Activated T-cell treated with anti-CD3 and anti-CD28 coated beads, Interleukin-2, amount 50 U/mL, for 72 hours (primary cell): Measurements from ENCODE around the gene SRGAP3. TPM values are rescaled to one million over a fixed set of nuclear protein-coding genes. Genes with fewer than 3 reads are reported as not detected.

Source experiments
- ATAC-seq, 2 donors: fragments of 150-1000 bp; cut with Tn5 transposase; replicated peaks in 1 of 2; 2 replicates each; pipeline ENCODE4 v1.10.0; 2021; ENCODE audit warnings: moderate library complexity in 2 of 2, mild to moderate bottlenecking in 1 of 2
- DNase-seq, 2 donors: peaks; one replicate each; pipeline ENCODE4 v3.0.0; 2021 to 2022; ENCODE audit warnings: mixed read lengths in 1 of 2
- H3K27ac Mint-ChIP-seq: one replicate; pipeline ENCODE4 v1.8.0; 2022; ENCODE audit warnings: mild to moderate bottlenecking, moderate library complexity, mixed read lengths
- H3K27me3 Mint-ChIP-seq: one replicate; pipeline ENCODE4 v1.8.0; 2022; ENCODE audit warnings: low read depth, mixed read lengths
- H3K36me3 Mint-ChIP-seq, 2 donors: one replicate each; pipeline ENCODE4 v1.8.0; 2022; ENCODE audit warnings: mixed read lengths in 2 of 2, mild to moderate bottlenecking in 1 of 2; ENCODE audit not compliant: insufficient read depth in 2 of 2
- H3K4me1 Mint-ChIP-seq: one replicate; pipeline ENCODE4 v1.8.0; 2022; ENCODE audit warnings: low read depth, mixed read lengths
- H3K4me3 Mint-ChIP-seq, 2 donors: one replicate each; pipeline ENCODE4 v1.8.0; 2022; ENCODE audit warnings: mild to moderate bottlenecking in 2 of 2, mixed read lengths in 2 of 2, moderate library complexity in 2 of 2
- H3K9me3 Mint-ChIP-seq, 2 donors: one replicate each; pipeline ENCODE4 v1.8.0; 2022; ENCODE audit warnings: mixed read lengths in 2 of 2
- total RNA-seq, 2 donors: library from RNA; stranded (reverse); gene quantifications; one replicate each; pipeline ENCODE4 v1.2.3, GENCODE V29; 2022

The SRGAP3 gene
- total RNA-seq, 2 donors from 2014 or later: 2.8 to 3.0 TPM

DNA sequence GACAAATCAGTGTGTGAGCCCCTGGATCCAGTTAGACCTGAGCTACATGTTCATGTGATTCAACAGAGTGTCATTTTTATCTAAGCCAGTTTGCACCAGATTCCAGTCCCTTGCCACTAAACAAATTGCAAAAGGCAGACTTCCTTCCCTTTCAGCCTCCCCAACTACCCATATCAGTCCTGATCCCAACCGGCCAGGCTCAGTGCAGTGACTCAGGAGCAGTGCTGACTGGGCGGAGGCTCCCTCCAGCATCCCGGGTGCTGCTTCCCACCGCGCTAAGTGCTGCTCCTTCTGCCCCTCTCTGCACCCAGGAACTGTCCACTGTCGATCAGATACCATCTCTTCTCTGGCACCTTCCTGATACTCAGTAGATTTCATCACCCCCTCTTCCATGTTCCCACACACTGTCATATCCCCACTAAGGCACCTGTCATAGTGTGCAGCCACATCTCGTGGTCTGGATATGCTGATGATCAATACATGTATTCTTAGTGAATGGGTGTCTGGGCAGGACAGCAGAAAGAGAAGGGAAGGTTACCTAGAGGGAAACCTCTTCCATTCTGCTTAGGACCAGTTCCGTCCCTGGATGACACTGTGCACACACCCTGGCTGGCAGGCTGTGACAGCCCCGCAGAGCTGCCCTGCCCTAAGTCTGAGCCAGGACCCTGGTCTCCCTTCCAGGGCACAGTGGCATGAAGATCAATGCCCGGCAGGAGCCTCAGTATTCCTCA, 177.3 kb downstream of the SRGAP3 start:
- no peaks in the 10 kb centered on the region for H3K9me3 Mint-ChIP-seq
- H3K4me1 Mint-ChIP-seq: no peaks in the 10 kb centered on the region
- no peak overlapping the region for H3K4me3 Mint-ChIP-seq
- H3K27me3 Mint-ChIP-seq: no peaks in the 10 kb centered on the region
- ATAC-seq (peak in 1 of 2 donors; percentile 41), DNase-seq (no peak)
- H3K36me3 Mint-ChIP-seq: no peaks in the 10 kb centered on the region
- no peak overlapping the region for H3K27ac Mint-ChIP-seq

DNA sequence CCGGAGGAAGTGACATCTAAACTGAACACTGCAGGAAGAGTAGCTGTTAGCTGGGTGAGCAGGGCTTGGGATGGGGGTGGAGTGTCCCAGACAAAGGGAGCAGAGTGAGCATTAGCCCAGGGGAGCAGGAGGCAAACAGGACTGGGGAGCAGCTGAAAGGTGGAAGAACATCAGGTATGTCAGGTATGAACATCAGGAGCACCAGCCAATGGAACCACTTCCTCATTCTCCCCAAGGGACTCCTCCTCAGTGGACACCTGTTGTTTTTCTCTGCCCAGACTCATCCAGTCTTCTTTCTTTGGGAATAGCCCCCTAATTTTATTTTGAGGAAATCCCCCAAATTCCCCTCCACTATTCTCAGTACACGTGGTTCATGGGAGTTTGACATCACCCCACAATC, 178.5 kb downstream of the SRGAP3 start:
- Mint-ChIP-seq H3K36me3 (no peaks in the 10 kb centered on the region), H3K4me1 (no peaks in the 10 kb centered on the region), H3K27ac (no peak overlapping the region), H3K9me3 (no peaks in the 10 kb centered on the region), H3K27me3 (no peaks in the 10 kb centered on the region), H3K4me3 (no peak overlapping the region)
- ATAC-seq (no peak), DNase-seq (no peak)

- Mint-ChIP-seq H3K36me3 (no peaks in the 10 kb centered on the region), H3K27me3 (no peaks in the 10 kb centered on the region), H3K4me3 (no peak overlapping the region)
Measured at GRCh38 chr3:9069971-9070370, 179.5 kb downstream of the SRGAP3 start.

GRCh38 chr3:9068051-9068450, 181.4 kb downstream of the SRGAP3 start:
- H3K36me3 Mint-ChIP-seq: no peaks in the 10 kb centered on the region
- no peaks in the 10 kb centered on the region for H3K4me1 Mint-ChIP-seq
- no peak for ATAC-seq
- H3K4me3 Mint-ChIP-seq: no peak overlapping the region
- H3K27me3 Mint-ChIP-seq: no peaks in the 10 kb centered on the region
- no peak overlapping the region for H3K27ac Mint-ChIP-seq
- no peaks in the 10 kb centered on the region for H3K9me3 Mint-ChIP-seq
- DNase-seq: no peak

More at GRCh38 chr3:9069971-9070370, 179.5 kb downstream of the SRGAP3 start:
- DNase-seq: no peak
- Mint-ChIP-seq H3K4me1 (no peaks in the 10 kb centered on the region), H3K27ac (no peak overlapping the region), H3K9me3 (no peaks in the 10 kb centered on the region)
- no peak for ATAC-seq

DNA sequence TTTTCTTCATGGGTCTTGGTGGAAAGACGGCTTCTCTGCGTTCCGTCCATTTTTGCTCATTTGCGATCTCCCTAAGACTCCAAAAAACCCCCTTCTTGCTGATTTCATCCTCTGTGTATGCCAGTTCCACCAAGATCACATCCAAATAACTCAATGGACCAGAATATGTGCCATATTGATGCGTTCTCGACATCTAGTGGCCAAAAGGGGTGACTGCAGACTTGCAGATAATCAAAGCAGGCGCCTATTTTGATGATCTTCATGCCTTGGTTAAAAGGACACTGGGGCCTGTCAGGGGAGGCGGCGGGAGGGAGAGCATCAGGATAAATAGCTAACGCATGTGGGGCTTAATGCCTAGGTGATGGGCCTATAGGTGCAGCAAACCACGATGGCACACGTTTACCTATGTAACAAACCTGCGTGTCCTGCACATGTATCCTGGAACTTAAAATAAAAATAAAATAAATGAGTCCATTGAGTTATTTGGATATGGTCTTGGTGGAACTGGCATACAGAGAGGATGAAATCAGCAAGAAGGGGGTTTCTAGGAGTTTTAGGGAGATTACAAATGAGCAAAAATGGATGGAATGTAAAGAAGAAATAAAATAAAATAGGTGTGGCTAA, 182.0 kb downstream of the SRGAP3 start:
- DNase-seq (peak; percentile 20 to 30), ATAC-seq (peak; percentile 49 to 51)
- Mint-ChIP-seq H3K36me3 (peaks cover 0 to under 1% of the 10 kb centered on the region in 2 donors), H3K27me3 (no peaks in the 10 kb centered on the region), H3K27ac (no peak overlapping the region), H3K4me3 (no peak overlapping the region), H3K4me1 (no peaks in the 10 kb centered on the region), H3K9me3 (peaks cover 0 to 2% of the 10 kb centered on the region in 2 donors)

GRCh38 chr3:9066775-9067174, 182.7 kb downstream of the SRGAP3 start:
- peaks cover 0 to 3% of the 10 kb centered on the region in 2 donors for H3K9me3 Mint-ChIP-seq
- ATAC-seq: no peak
- no peaks in the 10 kb centered on the region for H3K4me1 Mint-ChIP-seq
- H3K36me3 Mint-ChIP-seq: peaks cover 0 to 1% of the 10 kb centered on the region in 2 donors
- no peak overlapping the region for H3K27ac Mint-ChIP-seq
- no peaks in the 10 kb centered on the region for H3K27me3 Mint-ChIP-seq
- no peak overlapping the region for H3K4me3 Mint-ChIP-seq
- DNase-seq: no peak

GRCh38 chr3:9066141-9066540, 183.3 kb downstream of the SRGAP3 start:
- DNase-seq (no peak), ATAC-seq (no peak)
- Mint-ChIP-seq H3K9me3 (peaks cover 0 to 3% of the 10 kb centered on the region in 2 donors), H3K36me3 (peaks cover 0 to 1% of the 10 kb centered on the region in 2 donors), H3K4me3 (no peak overlapping the region), H3K27me3 (no peaks in the 10 kb centered on the region), H3K4me1 (no peaks in the 10 kb centered on the region), H3K27ac (no peak overlapping the region)

DNA sequence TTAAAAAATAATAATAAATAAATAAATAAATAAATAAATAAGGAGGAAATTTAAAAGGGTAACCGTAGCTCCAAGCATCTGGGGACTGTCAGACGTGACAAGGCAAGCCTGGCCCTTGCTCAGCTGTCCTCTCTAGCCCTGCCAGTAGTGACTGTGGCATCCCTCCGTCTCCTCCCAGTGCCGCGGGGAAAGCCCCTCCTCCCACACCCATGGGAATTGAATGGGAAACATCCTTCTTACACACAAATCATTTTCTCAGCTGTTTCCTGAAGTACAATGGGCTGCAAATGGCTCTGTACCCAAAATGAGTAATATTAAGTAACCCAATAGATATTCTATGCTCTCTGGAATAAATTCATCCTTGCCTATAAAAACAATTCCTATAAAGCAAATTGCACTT, 184.6 kb downstream of the SRGAP3 start:
- no peak overlapping the region for H3K4me3 Mint-ChIP-seq
- no peaks in the 10 kb centered on the region for H3K4me1 Mint-ChIP-seq
- no peaks in the 10 kb centered on the region for H3K27me3 Mint-ChIP-seq
- peaks cover 0 to 1% of the 10 kb centered on the region in 2 donors for H3K36me3 Mint-ChIP-seq
- peaks cover 0 to 3% of the 10 kb centered on the region in 2 donors for H3K9me3 Mint-ChIP-seq
- H3K27ac Mint-ChIP-seq: no peak overlapping the region
- DNase-seq: no peak
- ATAC-seq: no peak

GRCh38 chr3:9064251-9064650, 185.2 kb downstream of the SRGAP3 start:
- no peak overlapping the region for H3K27ac Mint-ChIP-seq
- H3K4me3 Mint-ChIP-seq: no peak overlapping the region
- H3K36me3 Mint-ChIP-seq: peaks cover 0 to 1% of the 10 kb centered on the region in 2 donors
- H3K4me1 Mint-ChIP-seq: no peaks in the 10 kb centered on the region
- ATAC-seq (no peak), DNase-seq (no peak)
- H3K27me3 Mint-ChIP-seq: no peaks in the 10 kb centered on the region
- H3K9me3 Mint-ChIP-seq: peaks cover 0 to 3% of the 10 kb centered on the region in 2 donors

DNA sequence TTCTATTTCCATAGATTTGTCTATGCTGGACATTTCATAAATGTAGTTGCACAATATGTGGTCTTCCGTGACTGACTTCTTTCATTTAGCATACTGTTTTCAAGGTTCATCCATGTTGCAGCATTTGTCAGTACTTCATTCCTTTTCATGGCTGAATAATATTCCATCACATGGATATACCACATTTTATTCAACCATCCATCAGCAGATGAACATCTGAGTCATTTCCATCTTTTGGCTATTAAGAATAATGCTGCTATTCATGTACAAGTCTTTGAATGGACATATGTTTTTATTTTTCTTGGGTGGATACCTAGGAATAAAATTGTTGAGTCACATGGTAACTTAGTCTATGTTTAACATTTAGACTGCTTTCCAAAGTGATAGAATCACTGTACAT, 186.9 kb downstream of the SRGAP3 start:
- H3K4me1 Mint-ChIP-seq: no peaks in the 10 kb centered on the region
- no peak overlapping the region for H3K4me3 Mint-ChIP-seq
- peaks cover 0 to 1% of the 10 kb centered on the region in 2 donors for H3K36me3 Mint-ChIP-seq
- H3K27me3 Mint-ChIP-seq: no peaks in the 10 kb centered on the region
- ATAC-seq: no peak
- H3K9me3 Mint-ChIP-seq: peaks cover 0 to 3% of the 10 kb centered on the region in 2 donors
- no peak overlapping the region for H3K27ac Mint-ChIP-seq
- no peak for DNase-seq

- Mint-ChIP-seq H3K27me3 (no peaks in the 10 kb centered on the region), H3K4me1 (no peaks in the 10 kb centered on the region), H3K27ac (no peak overlapping the region), H3K36me3 (peaks cover 0 to 1% of the 10 kb centered on the region in 2 donors), H3K4me3 (no peak overlapping the region), H3K9me3 (peaks cover 0 to 3% of the 10 kb centered on the region in 2 donors)
- ATAC-seq (no peak), DNase-seq (no peak)
Measured at GRCh38 chr3:9061634-9062033, 187.8 kb downstream of the SRGAP3 start.

GRCh38 chr3:9059489-9060400, 189.7 kb downstream of the SRGAP3 start:
- Mint-ChIP-seq H3K4me3 (no peak overlapping the region), H3K36me3 (peaks cover 0 to 1% of the 10 kb centered on the region in 2 donors), H3K4me1 (no peaks in the 10 kb centered on the region), H3K27me3 (no peaks in the 10 kb centered on the region), H3K9me3 (peaks cover 0 to 3% of the 10 kb centered on the region in 2 donors), H3K27ac (no peak overlapping the region)
- DNase-seq (no peak), ATAC-seq (no peak)

DNA sequence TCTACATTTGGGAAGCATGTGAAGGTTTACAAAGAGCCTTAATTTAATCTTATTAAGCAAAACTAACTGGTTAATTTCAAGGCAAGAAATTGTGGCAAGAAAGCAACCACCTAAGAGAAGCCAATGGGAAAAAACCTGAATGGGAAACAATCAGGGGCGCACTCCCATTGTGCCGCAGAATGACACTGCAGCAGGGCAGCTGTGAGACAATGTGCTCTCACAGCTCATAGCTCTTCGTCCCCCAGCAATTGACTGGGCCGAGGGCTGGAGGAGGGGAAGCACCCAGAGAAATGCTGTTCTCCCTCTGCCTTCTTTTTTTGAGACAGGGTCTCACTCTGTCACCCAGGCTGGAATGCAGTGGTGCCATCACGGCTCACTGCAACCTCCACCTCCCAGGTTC, 192.9 kb downstream of the SRGAP3 start:
- DNase-seq (no peak), ATAC-seq (no peak)
- Mint-ChIP-seq H3K4me3 (no peak overlapping the region), H3K27me3 (no peaks in the 10 kb centered on the region), H3K4me1 (no peaks in the 10 kb centered on the region), H3K36me3 (no peaks in the 10 kb centered on the region), H3K9me3 (no peaks in the 10 kb centered on the region), H3K27ac (no peak overlapping the region)
